ENCODE measurements around the gene HAGH.

The HAGH gene

GRCh38 chr16:1779234-1779701 is 47.4 kb downstream of the HAGH start:
- H3K4me3 ChIP-seq (ENCODE audit: low read depth, low read length), result no peak overlapping the region
- TF ChIP-seq, protein P1, sequence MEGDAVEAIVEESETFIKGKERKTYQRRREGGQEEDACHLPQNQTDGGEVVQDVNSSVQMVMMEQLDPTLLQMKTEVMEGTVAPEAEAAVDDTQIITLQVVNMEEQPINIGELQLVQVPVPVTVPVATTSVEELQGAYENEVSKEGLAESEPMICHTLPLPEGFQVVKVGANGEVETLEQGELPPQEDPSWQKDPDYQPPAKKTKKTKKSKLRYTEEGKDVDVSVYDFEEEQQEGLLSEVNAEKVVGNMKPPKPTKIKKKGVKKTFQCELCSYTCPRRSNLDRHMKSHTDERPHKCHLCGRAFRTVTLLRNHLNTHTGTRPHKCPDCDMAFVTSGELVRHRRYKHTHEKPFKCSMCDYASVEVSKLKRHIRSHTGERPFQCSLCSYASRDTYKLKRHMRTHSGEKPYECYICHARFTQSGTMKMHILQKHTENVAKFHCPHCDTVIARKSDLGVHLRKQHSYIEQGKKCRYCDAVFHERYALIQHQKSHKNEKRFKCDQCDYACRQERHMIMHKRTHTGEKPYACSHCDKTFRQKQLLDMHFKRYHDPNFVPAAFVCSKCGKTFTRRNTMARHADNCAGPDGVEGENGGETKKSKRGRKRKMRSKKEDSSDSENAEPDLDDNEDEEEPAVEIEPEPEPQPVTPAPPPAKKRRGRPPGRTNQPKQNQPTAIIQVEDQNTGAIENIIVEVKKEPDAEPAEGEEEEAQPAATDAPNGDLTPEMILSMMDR (IDR thresholded peaks at IDR 0.05; ENCODE audit: low read depth, low read length), result no peak

- no peak overlapping the region for H3K4me3 ChIP-seq (ENCODE audit: low read depth, low read length)
These were observed 48.1 kb downstream of the HAGH start for GRCh38 chr16:1778200-1779179.

DNA sequence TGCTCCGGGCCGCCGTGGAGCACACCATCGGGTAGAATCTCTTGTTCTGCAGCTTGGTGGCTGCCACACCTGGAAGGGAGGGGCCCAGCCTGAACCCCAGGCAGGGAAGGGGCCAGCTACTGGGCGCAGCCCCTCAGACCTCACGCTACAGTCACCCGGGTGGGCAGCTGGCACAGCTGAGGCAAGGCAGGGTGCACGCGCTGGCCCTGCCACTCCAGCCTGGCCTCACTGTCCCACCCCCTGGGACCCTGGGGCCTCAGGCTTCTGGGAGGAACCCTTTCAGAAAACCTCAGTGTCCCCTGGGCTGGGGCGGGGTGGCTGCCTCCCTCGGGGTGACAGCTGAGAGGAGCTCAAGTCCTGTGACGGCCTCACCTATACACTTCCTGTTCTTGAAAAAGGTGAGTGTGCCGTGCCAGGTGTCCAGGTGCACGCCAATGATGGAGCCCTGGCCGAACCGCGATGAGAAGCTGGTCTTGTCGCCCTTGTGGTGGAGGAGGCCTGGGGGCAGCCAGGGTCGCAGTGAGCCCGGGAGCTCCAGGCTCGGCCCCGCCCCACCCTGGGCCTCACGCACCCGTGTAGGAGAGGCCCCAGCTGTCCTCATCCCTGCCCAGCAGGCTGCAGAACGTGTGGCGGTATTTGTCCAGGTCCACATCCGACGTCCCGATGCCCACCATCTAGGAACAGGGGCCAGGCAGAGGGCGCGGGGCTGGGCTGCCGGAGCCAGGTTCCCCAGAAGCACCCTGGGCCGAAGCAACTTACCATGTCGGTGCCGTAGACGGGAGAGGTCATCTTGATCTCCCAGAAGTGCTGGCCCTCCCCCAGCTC is 49.0 kb downstream of the HAGH start:
- no peak overlapping the region for H3K4me3 ChIP-seq (ENCODE audit: low read depth, low read length)
- TF ChIP-seq, protein P1 (IDR thresholded peaks at IDR 0.05; ENCODE audit: low read depth, low read length), result no peak

More at GRCh38 chr16:1778200-1779179, 48.1 kb downstream of the HAGH start:
- TF ChIP-seq, protein P1 (IDR thresholded peaks at IDR 0.05; ENCODE audit: low read depth, low read length), result no peak

GRCh38 chr16:1776991-1777374 is 49.6 kb downstream of the HAGH start:
- TF ChIP-seq, protein P1 (IDR thresholded peaks at IDR 0.05; ENCODE audit: low read depth, low read length), result no peak
- no peak overlapping the region for H3K4me3 ChIP-seq (ENCODE audit: low read depth, low read length)

DNA sequence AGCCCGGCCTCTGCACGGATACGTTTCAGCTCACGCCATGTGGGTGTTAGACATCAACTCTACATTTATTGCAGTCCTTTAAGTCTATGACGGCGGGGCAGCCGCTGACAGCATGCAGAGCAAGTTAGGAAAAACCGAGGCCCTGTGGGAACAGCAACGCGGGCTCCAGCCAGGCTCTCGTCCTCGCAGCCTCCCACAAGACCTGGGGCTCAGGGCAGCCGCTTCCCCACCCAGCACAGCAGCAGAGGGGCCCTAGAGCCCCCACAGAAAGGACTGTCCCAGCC is 50.0 kb downstream of the HAGH start:
- TF ChIP-seq, protein P1 (IDR thresholded peaks at IDR 0.05; ENCODE audit: low read depth, low read length), result no peak
- no peak overlapping the region for H3K4me3 ChIP-seq (ENCODE audit: low read depth, low read length)

- no peak overlapping the region for H3K4me3 ChIP-seq (ENCODE audit: low read depth, low read length)
- TF ChIP-seq, protein P1 (IDR thresholded peaks at IDR 0.05; ENCODE audit: low read depth, low read length), result no peak
These were observed 50.6 kb downstream of the HAGH start for GRCh38 chr16:1775846-1776671.

Measured in WI38 (cell line).